DMS114 treated with DMSO at 0.1 percent for 48 hours (cell line): ENCODE data around the gene ZNF780A.
"Not testable (repeated sequence)": the region's sequence is repeated elsewhere in the genome, so short reads cannot be mapped to it uniquely, and the experiment has no call there.

Source experiments
- DNase-seq: peaks from one replicate; lab custom pipeline; 2025; ENCODE audit not compliant: unreplicated experiment; lab: John Stamatoyannopoulos, UW

The ZNF780A gene

DNA sequence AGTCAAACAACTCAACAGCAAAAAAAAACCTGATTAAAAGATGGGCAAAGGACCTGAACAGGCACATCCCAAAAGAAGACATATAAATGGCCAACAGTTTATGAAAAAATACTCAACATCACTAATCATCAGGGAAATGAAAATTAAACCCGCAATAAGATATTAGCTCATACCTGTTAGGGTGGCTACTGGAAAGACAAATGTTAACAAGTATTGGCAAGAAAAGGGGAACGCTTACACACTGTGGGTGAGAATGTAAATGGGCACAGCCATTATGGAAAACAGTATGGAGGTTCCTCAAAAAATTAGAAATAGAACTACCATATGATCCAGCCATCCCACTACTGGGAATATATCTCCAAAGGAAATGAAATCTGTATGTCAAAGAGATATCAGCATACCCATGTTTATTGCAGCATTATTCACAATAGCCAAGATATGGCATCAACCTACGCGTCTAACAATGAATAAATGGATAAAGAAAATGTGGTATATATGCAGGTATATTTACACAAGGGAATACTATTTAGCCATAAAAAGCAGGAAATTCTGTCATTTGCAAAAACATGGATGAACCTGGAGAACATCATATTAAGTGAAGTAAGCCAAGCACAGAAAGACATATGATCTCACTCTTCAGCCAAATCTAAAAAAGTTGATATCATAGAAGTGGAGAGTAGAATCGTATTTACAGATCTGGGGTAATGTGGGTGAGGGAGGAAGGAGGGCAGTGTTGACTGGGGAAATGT lies 2.3 kb downstream of the ZNF780A start:
- no peak for DNase-seq

DNA sequence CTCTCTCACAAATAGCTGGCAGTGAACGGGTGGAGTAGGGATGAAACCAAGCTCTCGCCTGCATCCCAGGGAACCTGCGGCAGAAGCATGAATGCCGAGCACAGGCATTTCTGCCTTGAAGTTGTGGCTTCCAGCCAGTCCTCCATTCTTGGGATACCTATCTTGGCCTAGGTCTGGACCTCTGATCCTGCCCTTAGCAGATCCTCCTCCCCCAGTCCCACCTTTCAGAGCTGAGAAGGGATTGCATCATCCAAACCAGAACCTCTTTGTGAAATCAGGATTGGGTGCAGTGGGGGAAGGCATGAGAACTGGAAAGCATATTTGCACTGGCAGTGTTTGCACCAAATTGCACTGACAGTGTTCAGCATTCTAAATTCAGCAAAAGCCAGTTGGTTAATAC lies 5.8 kb downstream of the ZNF780A start:
- DNase-seq: no peak

DNA sequence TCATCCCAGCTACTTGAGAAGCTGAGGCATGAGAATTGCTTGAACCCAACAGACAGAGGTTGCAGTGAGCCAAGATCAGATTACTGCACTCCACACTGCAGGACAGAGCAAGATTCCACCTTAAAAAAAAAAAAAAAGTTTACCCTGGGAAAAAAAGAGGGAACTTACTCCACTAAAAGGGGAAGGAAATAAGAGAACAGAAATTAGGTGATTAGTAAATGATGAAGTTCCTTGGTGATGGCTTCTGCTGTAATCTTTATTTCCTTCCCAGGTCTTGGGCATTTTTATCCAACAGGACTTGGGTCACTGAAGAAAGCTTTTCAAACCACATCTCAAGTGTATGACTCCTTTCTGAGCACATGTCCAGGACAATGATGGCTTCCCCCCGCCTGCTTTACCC lies 9.3 kb downstream of the ZNF780A start:
- no peak for DNase-seq

GRCh38 chr19:40080289-40080688 lies 10.5 kb downstream of the ZNF780A start:
- no peak for DNase-seq

GRCh38 chr19:40078377-40078776 lies 12.4 kb downstream of the ZNF780A start:
- no peak for DNase-seq

GRCh38 chr19:40070058-40070457 lies 20.7 kb downstream of the ZNF780A start:
- no peak for DNase-seq

GRCh38 chr19:40059624-40060023 lies 31.1 kb downstream of the ZNF780A start:
- no peak for DNase-seq

DNA sequence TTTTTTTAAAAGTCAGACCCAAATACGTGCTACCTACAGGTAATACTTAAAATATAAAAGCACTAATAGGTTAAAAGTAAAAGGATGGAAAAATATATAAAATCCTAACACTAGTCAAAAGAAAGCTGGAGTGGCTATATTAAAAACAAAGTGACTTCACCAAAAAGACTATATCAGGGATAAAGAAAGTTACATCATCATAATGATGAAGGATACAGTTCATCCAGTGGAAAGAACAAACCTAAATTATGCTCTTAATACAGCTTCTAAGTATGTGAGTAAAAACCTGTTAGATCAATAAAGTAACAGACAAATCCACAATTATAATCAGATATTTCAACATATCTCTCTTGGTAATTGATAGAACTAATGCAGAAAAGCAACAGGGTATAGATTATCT lies 33.6 kb downstream of the ZNF780A start:
- DNase-seq: no peak

GRCh38 chr19:40056505-40056904 lies 34.2 kb downstream of the ZNF780A start:
- DNase-seq: no peak

GRCh38 chr19:40055832-40056504 lies 34.8 kb downstream of the ZNF780A start, which contains the start of gene ZNF780B:
TSS of gene ZNF780B (minus strand) at chr19:40056231. CDS start at chr19:40050332, 5,899 bp downstream.
- DNase-seq: peak; percentile 82

DNA sequence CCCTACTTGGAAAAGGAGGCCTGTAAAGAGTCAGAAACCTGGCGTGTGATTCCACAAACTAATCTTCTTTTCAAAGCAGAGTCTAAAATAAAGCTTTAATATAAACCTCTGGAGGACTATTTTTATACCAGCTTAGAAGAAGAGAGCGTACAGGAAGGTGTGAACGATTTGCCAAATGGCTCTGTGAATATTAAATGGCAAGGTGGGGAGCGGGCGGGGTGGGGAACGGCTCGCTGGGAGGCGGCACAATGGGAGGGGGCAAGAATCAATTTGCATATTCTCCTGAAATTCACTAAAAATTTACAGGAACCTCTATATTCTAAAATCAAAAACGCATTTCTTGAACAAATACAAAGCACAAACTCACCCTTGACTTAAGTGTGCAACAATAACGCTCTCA lies 35.7 kb downstream of the ZNF780A start:
- no peak for DNase-seq

- DNase-seq: no peak
Measured at GRCh38 chr19:40054632-40055031, 36.1 kb downstream of the ZNF780A start.

- DNase-seq: no peak
Measured at GRCh38 chr19:40053491-40053890, 37.3 kb downstream of the ZNF780A start.

GRCh38 chr19:40041718-40042117 lies 49.0 kb downstream of the ZNF780A start:
- not testable (repeated sequence) for DNase-seq

- DNase-seq: not testable (repeated sequence)
Measured at GRCh38 chr19:40038047-40038446, 52.7 kb downstream of the ZNF780A start.

- DNase-seq: no peak
Measured at GRCh38 chr19:40035996-40036395, 54.7 kb downstream of the ZNF780A start.

DNA sequence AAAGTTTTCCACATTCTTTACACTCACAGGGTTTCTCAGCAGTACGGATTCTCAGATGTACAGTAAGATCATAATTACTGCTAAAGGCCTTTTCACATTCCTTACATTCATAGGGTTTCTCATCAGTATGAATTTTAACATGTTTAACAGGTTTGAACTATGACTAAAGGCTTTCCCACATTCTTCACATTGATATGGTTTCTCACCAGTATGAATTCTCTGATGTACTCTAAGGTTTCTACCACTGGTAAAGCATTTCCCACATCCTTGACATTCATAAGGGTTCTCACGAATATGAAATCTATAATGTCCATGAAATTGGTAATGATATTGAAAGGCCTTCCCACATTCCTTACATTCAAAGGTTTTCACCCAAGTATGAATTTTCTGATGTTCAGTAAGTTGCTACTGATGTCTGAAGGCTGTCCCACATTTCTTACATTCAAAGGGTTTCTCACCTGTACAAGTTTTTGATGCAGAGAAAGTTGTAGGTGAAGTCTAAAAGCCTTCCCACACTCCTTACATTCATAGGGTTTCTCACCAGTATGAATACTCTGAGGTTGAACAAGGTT lies 56.7 kb downstream of the ZNF780A start:
- DNase-seq: no peak

DNA sequence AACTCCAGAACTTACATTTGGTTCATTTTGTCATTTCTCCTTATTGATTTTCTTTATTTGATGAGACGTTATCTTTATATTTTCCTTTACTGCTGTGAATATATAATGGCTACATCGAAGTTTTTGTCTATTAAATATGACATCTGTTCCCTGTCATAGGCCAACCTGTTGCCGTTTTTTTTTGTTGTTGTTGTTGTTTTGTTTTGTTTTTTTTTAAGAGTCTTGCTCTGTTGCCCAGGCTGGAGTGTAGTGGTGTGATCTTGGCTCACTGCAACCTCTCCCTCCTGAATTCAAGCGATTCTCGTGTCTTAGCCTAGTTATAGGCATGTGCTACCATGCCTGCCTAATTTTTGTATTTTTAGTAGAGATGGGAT lies 64.2 kb downstream of the ZNF780A start:
- no peak for DNase-seq

GRCh38 chr19:40025938-40026596 lies 64.7 kb downstream of the ZNF780A start:
- no peak for DNase-seq

DNA sequence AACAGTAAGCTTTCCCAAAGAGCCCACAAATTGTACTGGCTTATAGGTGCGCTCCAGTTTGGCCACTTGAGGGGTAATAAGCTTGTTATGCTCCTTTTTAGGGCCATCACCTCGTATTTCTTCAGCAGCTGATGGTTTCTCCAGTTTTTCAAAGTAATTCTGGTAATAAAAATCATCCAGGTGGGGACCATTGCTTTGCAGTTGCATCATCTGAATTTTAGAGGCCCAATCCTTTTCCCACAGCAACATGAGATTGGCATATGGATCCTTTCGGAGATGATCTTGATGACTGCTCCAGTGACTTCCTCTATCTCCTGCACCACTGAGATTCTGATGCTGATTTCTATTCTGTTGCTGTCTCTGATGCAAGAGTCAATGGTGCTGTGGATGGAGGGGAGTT lies 66.8 kb downstream of the ZNF780A start:
- no peak for DNase-seq
